Type B pancreatic cell (in vitro differentiated cells): ENCODE results near the gene LINC01488. TPM values are rescaled to one million over a fixed set of nuclear protein-coding genes. Genes with fewer than 3 reads are reported as not detected.

Experiments used
- DNase-seq: peaks from one replicate; pipeline ENCODE4 v3.0.0; 2021; ENCODE audit warnings: mixed read lengths; ENCODE audit not compliant: unreplicated experiment; ENCODE audit errors: extremely low spot score
- H3K27ac Mint-ChIP-seq: 2 replicates; pipeline ENCODE4 v1.8.0; 2021; ENCODE audit warnings: mild to moderate bottlenecking, mixed read lengths
- H3K27me3 Mint-ChIP-seq: 2 replicates; pipeline ENCODE4 v1.8.0; 2021; ENCODE audit warnings: mixed read lengths
- H3K36me3 Mint-ChIP-seq: 2 replicates; pipeline ENCODE4 v1.8.0; 2021; ENCODE audit warnings: mixed read lengths
- H3K4me1 Mint-ChIP-seq: one replicate; pipeline ENCODE4 v1.8.0; 2021; ENCODE audit warnings: mixed read lengths; ENCODE audit not compliant: unreplicated experiment
- H3K4me3 Mint-ChIP-seq: 2 replicates; pipeline ENCODE4 v1.8.0; 2021; ENCODE audit warnings: mild to moderate bottlenecking, mixed read lengths
- H3K9me3 Mint-ChIP-seq: 2 replicates; pipeline ENCODE4 v1.8.0; 2021; ENCODE audit warnings: mixed read lengths
- CTCF ChIP-seq: fragments of 200-600 bp; sonication (generic); conservative IDR thresholded peaks from 2 replicates; pipeline ENCODE4 v1.5.0; 2021; ENCODE audit warnings: antibody characterized with exemption, mild to moderate bottlenecking
- total RNA-seq: library from RNA; stranded (reverse); gene quantifications from 2 replicates; pipeline ENCODE4 v1.2.1, GENCODE V29; 2021; ENCODE audit warnings: low replicate concordance

LINC01488 gene
- total RNA-seq, 1 donor from 2014 or later: not detected

GRCh38 chr11:69540118-69541000, 58.9 kb downstream of the LINC01488 start:
- H3K9me3 Mint-ChIP-seq: no peaks in the 10 kb centered on the region
- H3K27me3 Mint-ChIP-seq: peaks cover 6% of the 10 kb centered on the region
- no peak for DNase-seq
- H3K4me1 Mint-ChIP-seq: peaks cover 11% of the 10 kb centered on the region
- no peak for TF ChIP-seq CTCF
- H3K36me3 Mint-ChIP-seq: no peaks in the 10 kb centered on the region
- H3K27ac Mint-ChIP-seq: no peak overlapping the region
- H3K4me3 Mint-ChIP-seq: no peak overlapping the region

- Mint-ChIP-seq H3K27ac (no peak overlapping the region), H3K36me3 (no peaks in the 10 kb centered on the region), H3K27me3 (peaks cover 6% of the 10 kb centered on the region), H3K9me3 (no peaks in the 10 kb centered on the region), H3K4me3 (no peak overlapping the region), H3K4me1 (peaks cover 11% of the 10 kb centered on the region)
- no peak for DNase-seq
- no peak for TF ChIP-seq CTCF
Observed at GRCh38 chr11:69541001-69541285, 59.5 kb downstream of the LINC01488 start.

GRCh38 chr11:69541501-69542313, 60.2 kb downstream of the LINC01488 start:
- Mint-ChIP-seq H3K36me3 (no peaks in the 10 kb centered on the region), H3K9me3 (no peaks in the 10 kb centered on the region), H3K4me3 (no peak overlapping the region), H3K27ac (no peak overlapping the region), H3K27me3 (peaks cover 9% of the 10 kb centered on the region), H3K4me1 (peaks cover 11% of the 10 kb centered on the region)
- DNase-seq: no peak
- no peak for TF ChIP-seq CTCF

- no peaks in the 10 kb centered on the region for H3K36me3 Mint-ChIP-seq
- TF ChIP-seq CTCF: no peak
- no peak overlapping the region for H3K27ac Mint-ChIP-seq
- H3K4me3 Mint-ChIP-seq: peak overlapping the region; percentile 58
- peaks cover 11% of the 10 kb centered on the region for H3K4me1 Mint-ChIP-seq
- no peak for DNase-seq
- H3K9me3 Mint-ChIP-seq: no peaks in the 10 kb centered on the region
- H3K27me3 Mint-ChIP-seq: peaks cover 7% of the 10 kb centered on the region
Observed at GRCh38 chr11:69542314-69543168, 61.1 kb downstream of the LINC01488 start.

Other genes starting within 250 kb of the LINC01488 start
- gene MYEOV, start 187.5 kb upstream of the LINC01488 start, total RNA-seq: 4.1 and 4.3 TPM in 2 replicates
- gene CCND1, start 159.5 kb downstream of the LINC01488 start, total RNA-seq: 299 and 439 TPM in 2 replicates
- 21.5 and 24.6 TPM in 2 replicates for gene LTO1, start 193.7 kb downstream of the LINC01488 start, total RNA-seq
- gene FGF19, start 222.4 kb downstream of the LINC01488 start, total RNA-seq: 1.7 and 3.5 TPM in 2 replicates